SK-N-SH treated with all-trans-retinoic acid at 6 μM for 48 hours (cell line): ENCODE results near the gene EPGN.

Experiments
- BACH2 ChIP-seq: fragments of 250-450 bp; sonication (Bioruptor Pico); IDR thresholded peaks from 2 replicates; pipeline ENCODE4 v1.9.0; 2021; ENCODE audit warnings: mild to moderate bottlenecking, borderline replicate concordance
- CSDC2 ChIP-seq: fragments of 250-450 bp; sonication (Bioruptor Pico); IDR thresholded peaks from 2 replicates; pipeline ENCODE4 v1.5.0; 2020; ENCODE audit warnings: mild to moderate bottlenecking, moderate library complexity
- ISL1 ChIP-seq: fragments of 250-450 bp; sonication (Bioruptor Pico); IDR thresholded peaks from 2 replicates; pipeline ENCODE4 v2.1.2; 2022; ENCODE audit warnings: mild to moderate bottlenecking, moderate library complexity
- OSR1 ChIP-seq: fragments of 250-450 bp; sonication (Bioruptor Pico); IDR thresholded peaks from 2 replicates; pipeline ENCODE4 v1.8.0; 2022; ENCODE audit warnings: moderate library complexity, mild to moderate bottlenecking, inconsistent platforms
- TOX ChIP-seq: fragments of 250-450 bp; sonication (Bioruptor Pico); IDR thresholded peaks from 2 replicates; pipeline ENCODE4 v1.8.0; 2021; ENCODE audit warnings: mild to moderate bottlenecking, moderate library complexity, borderline replicate concordance
- ZFP3 ChIP-seq: fragments of 250-450 bp; sonication (Bioruptor Pico); IDR thresholded peaks from 2 replicates; pipeline ENCODE4 v1.5.0; 2020; ENCODE audit warnings: mild to moderate bottlenecking, moderate library complexity
- ZFP30 ChIP-seq: fragments of 450-650 bp; formaldehyde crosslinking; IDR thresholded peaks from 2 replicates; pipeline ENCODE4 v1.5.0; 2022; ENCODE audit warnings: mild to moderate bottlenecking, moderate library complexity
- ZNF70 ChIP-seq: fragments of 450-650 bp; formaldehyde crosslinking; IDR thresholded peaks from 2 replicates; pipeline ENCODE4 v1.5.0; 2020; ENCODE audit warnings: mild to moderate bottlenecking, moderate library complexity
- ZNF8 ChIP-seq: fragments of 450-650 bp; formaldehyde crosslinking; IDR thresholded peaks from 2 replicates; pipeline ENCODE4 v1.5.0; 2020; ENCODE audit warnings: mild to moderate bottlenecking, moderate library complexity
- TF ChIP-seq, protein P1 (sequence below): fragments of 250-450 bp; sonication (Bioruptor Pico); IDR thresholded peaks from 2 replicates; pipeline ENCODE4 v1.8.0; 2020; ENCODE audit warnings: mild to moderate bottlenecking, moderate library complexity, borderline replicate concordance
- TF ChIP-seq, protein P2 (sequence below): fragments of 250-450 bp; sonication (Bioruptor Pico); IDR thresholded peaks from 2 replicates; pipeline ENCODE4 v1.5.1; 2020; ENCODE audit warnings: low read depth, mild to moderate bottlenecking, moderate library complexity
- TF ChIP-seq, protein P3 (sequence below): fragments of 250-450 bp; sonication (Bioruptor Pico); IDR thresholded peaks from 2 replicates; pipeline ENCODE4 v1.5.1; 2021; ENCODE audit warnings: mild to moderate bottlenecking, moderate library complexity

DNA sequence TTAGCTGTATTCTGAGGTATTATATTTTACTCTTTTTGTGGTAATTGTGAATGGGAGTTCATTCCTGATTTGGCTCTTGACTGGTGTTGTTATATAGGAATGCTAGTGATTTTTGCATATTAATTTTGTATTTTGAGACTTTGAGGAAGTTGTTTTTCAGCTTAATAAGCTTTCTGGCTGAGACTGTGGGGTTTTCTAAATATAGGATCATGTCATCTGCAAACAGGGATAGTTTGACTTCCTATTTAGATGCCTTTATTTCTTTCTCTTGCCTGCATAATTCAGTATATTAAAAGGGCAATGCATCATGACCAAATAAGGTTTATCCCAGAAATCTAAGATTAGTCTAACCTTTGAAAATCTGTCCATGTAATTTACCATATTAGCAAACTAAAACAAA is 44.7 kb upstream of the EPGN start:
- TF ChIP-seq ZFP3 (CRISPR knock-in tag) (no peak), CSDC2 (no peak), ZNF70 (CRISPR knock-in tag) (no peak), OSR1 (CRISPR knock-in tag) (no peak), ZFP30 (no peak), ISL1 (no peak), BACH2 (no peak), TOX (no peak), ZNF8 (CRISPR knock-in tag) (no peak)
- TF ChIP-seq, protein P1, sequence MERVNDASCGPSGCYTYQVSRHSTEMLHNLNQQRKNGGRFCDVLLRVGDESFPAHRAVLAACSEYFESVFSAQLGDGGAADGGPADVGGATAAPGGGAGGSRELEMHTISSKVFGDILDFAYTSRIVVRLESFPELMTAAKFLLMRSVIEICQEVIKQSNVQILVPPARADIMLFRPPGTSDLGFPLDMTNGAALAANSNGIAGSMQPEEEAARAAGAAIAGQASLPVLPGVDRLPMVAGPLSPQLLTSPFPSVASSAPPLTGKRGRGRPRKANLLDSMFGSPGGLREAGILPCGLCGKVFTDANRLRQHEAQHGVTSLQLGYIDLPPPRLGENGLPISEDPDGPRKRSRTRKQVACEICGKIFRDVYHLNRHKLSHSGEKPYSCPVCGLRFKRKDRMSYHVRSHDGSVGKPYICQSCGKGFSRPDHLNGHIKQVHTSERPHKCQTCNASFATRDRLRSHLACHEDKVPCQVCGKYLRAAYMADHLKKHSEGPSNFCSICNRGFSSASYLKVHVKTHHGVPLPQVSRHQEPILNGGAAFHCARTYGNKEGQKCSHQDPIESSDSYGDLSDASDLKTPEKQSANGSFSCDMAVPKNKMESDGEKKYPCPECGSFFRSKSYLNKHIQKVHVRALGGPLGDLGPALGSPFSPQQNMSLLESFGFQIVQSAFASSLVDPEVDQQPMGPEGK (CRISPR knock-in tag), result no peak
- TF ChIP-seq, protein P2, sequence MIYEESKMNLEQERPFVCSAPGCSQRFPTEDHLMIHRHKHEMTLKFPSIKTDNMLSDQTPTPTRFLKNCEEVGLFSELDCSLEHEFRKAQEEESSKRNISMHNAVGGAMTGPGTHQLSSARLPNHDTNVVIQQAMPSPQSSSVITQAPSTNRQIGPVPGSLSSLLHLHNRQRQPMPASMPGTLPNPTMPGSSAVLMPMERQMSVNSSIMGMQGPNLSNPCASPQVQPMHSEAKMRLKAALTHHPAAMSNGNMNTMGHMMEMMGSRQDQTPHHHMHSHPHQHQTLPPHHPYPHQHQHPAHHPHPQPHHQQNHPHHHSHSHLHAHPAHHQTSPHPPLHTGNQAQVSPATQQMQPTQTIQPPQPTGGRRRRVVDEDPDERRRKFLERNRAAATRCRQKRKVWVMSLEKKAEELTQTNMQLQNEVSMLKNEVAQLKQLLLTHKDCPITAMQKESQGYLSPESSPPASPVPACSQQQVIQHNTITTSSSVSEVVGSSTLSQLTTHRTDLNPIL (CRISPR knock-in tag), result no peak
- TF ChIP-seq, protein P3, sequence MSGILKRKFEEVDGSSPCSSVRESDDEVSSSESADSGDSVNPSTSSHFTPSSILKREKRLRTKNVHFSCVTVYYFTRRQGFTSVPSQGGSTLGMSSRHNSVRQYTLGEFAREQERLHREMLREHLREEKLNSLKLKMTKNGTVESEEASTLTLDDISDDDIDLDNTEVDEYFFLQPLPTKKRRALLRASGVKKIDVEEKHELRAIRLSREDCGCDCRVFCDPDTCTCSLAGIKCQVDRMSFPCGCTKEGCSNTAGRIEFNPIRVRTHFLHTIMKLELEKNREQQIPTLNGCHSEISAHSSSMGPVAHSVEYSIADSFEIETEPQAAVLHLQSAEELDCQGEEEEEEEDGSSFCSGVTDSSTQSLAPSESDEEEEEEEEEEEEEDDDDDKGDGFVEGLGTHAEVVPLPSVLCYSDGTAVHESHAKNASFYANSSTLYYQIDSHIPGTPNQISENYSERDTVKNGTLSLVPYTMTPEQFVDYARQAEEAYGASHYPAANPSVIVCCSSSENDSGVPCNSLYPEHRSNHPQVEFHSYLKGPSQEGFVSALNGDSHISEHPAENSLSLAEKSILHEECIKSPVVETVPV (CRISPR knock-in tag), result no peak
